WI38 (cell line): ENCODE data around the gene WNT5A.

Experiments used
- H3K4me3 ChIP-seq: 2 replicates; pipeline ENCODE4 v1.5.1; 2011; ENCODE audit warnings: low read depth, mild to moderate bottlenecking, control low read depth, low read length
- TF ChIP-seq, protein P1 (sequence below): IDR thresholded peaks from 2 replicates; pipeline ENCODE4 v1.5.1; 2012; ENCODE audit warnings: low read depth, mild to moderate bottlenecking, control low read depth, low read length

The WNT5A gene

DNA sequence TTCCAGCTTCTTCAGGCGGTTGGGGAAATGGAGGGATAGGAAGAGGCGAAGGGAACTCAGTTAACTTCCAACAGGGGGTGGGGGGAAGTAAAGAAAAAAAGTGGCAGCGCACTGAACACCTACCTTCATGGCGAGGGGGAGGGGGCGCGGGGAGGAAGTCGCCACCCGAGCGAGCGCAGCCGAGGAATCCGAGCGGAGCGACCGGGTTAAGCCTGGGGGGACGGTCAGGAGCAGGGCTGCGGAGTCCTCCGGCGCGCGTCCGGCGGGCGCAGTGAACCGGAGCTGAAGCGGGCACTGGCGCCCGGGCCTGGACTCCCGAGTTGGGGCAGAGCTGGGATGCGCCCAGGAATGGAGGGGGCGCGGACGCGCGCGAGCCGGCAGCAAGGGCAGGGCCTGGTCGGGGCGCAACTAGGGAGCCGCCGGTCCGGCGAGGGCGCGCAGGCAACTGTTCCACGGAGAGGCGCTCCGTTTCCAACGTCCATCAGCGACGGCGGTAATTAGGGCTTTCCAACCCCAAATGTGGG, at the start of gene WNT5A:
WNT5A (minus strand) TSS at position 450 of the 524 bp plus-strand sequence; CDS start at position 129, 321 bp downstream.
- TF ChIP-seq, protein P1, sequence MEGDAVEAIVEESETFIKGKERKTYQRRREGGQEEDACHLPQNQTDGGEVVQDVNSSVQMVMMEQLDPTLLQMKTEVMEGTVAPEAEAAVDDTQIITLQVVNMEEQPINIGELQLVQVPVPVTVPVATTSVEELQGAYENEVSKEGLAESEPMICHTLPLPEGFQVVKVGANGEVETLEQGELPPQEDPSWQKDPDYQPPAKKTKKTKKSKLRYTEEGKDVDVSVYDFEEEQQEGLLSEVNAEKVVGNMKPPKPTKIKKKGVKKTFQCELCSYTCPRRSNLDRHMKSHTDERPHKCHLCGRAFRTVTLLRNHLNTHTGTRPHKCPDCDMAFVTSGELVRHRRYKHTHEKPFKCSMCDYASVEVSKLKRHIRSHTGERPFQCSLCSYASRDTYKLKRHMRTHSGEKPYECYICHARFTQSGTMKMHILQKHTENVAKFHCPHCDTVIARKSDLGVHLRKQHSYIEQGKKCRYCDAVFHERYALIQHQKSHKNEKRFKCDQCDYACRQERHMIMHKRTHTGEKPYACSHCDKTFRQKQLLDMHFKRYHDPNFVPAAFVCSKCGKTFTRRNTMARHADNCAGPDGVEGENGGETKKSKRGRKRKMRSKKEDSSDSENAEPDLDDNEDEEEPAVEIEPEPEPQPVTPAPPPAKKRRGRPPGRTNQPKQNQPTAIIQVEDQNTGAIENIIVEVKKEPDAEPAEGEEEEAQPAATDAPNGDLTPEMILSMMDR = no peak
- peak within 1 kb of the TSS; percentile 90 for H3K4me3 ChIP-seq

DNA sequence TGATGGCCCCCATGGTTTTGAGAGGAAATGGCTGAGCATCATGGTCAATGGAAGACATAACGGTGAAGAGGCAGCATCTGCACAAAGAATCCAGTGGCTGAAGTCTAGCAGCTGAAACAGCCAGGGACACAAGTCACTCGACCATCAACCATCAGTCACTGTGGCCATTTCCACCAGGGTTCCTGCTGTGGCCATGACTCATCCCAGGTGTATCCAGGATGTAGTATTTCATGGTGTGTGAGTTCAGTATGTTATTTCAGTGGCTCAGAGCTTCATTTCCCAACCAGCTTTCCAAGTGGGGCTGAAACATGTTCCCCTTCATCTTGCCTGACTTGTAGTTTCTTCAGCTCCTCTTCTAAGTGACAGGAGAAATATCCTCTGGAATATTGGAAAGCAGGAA, 47.8 kb upstream of the WNT5A start:
- TF ChIP-seq, protein P1 = no peak

DNA sequence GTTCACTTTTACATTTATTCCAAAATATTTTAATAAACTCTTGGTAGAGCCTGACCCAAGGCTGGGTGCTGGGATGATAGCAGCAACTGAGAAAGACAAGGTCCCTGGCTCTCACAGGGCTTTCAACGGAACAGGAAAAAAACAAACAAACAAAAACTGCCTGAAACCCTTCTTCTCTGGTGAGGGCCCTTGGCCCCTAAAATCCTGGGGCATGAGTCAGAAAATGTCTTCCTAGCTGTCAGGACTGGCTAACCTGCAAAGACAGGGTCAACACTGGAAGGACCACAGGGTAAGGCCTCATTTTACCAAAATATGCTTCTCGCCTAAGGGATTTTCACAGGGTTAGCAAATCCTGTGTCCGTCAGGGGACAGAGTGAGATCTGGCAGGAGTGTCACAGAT, 45.7 kb upstream of the WNT5A start:
- TF ChIP-seq, protein P1 = no peak
- H3K4me3 ChIP-seq = no peak overlapping the region

More for the DNA sequence above, 47.8 kb upstream of the WNT5A start:
- no peak overlapping the region for H3K4me3 ChIP-seq

DNA sequence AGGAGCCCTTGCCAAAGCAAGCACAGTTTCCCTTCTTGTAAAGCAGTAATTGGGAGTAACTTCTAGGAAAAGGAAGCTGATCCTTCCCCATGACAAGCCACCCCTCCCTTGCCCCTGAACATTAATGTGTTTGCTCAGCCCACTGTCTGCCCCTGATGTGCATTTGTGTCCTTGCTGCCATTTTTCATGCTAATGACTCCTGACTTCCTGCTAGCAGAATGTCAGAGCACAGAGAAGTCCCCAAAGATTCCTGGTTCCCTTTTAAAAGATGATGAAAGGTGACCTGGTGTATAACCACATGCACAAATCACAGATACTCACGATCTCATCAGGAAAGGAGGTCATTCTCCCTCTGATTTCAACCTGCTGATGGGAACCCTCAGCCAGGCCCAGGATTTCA, 44.2 kb upstream of the WNT5A start:
- TF ChIP-seq, protein P1 = no peak
- no peak overlapping the region for H3K4me3 ChIP-seq

DNA sequence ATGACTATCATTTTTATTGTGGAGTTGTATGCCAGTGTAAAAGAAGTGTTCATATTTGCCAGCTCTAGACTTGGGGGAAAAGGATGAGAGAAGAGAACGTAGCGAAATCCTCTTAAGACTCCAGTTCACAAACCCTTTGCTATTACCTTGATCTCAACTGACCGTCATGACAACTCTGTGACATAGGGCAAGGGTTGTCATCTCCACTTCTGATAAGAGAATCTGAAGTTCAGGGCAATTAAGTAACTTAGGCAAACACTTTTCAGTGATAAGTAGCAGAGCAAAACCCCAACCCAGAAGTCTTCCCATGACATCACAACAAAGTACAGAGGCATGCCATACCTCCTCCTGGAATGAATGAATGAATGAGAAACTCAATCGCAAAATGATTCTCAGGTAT, 40.3 kb upstream of the WNT5A start:
- TF ChIP-seq, protein P1 = no peak
- H3K4me3 ChIP-seq = no peak overlapping the region

DNA sequence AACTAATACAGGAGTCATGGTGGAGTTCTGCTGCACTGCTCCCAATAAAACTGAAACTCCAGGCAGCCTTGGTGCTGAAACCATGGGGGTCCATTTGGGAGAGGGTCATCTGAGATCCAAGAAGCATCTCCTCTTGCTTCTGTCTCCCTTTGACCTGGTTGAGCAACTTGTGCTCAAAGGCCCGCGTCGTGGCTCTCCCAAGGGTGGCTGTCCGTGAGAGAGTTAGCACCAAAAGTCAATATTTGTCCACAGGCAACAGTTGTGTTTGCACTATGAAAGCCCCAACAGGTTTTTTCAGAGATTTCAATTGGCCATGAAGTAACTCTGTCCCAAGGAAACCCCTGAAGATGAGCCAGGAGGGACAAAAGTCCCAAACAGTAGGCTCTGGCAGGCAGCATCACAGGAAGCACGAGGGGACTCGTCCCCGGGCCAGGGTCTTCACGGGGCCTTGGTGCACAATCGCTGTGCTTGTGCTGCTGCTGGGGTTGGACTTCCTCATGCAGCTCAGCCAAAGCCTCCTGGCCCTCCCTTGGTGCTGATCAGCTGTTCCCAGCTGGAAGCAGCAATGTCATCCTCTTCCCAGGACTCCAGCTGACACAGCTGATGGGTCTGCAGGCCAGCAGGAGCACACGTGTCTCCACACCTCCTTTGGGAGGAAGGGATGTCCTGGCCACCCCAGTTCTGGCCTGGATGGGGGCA, 39.4 kb upstream of the WNT5A start:
- H3K4me3 ChIP-seq = no peak overlapping the region
- TF ChIP-seq, protein P1 = no peak

DNA sequence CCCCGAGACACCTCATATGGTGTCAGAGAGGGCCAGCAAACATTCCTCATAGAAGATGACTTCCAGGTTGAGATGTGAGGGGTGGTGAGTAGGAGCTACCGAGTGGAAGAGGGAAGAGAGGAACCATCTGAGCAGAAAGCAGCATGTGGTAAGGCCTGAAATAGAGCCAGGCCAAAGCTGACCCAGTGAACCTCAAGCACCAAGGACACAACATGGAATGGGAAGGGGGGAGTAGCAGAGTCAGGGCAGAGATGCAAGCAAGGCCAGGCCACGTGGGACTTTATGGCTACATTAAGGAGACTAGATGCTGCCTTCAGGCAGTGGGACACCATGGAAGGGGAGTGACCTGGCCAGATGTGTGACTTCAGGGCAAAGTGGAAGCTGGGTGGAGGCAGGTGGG, 38.3 kb upstream of the WNT5A start:
- TF ChIP-seq, protein P1 = no peak
- H3K4me3 ChIP-seq = no peak overlapping the region
